Raji (cell line): Measurements from ENCODE around the gene TMEM214.
A peak's percentile ranks its signal among the peaks of the same experiment; 100 is the strongest.

Experiments used
- POLR2A ChIP-seq: IDR thresholded peaks from 2 replicates; pipeline ENCODE4 v1.6.1; 2011; ENCODE audit warnings: low read depth, low read length, control low read depth; ENCODE audit not compliant: insufficient read depth

The TMEM214 gene

GRCh38 chr2:27080603-27080936, 47.8 kb downstream of the TMEM214 start:
- no peak for TF ChIP-seq POLR2A

DNA sequence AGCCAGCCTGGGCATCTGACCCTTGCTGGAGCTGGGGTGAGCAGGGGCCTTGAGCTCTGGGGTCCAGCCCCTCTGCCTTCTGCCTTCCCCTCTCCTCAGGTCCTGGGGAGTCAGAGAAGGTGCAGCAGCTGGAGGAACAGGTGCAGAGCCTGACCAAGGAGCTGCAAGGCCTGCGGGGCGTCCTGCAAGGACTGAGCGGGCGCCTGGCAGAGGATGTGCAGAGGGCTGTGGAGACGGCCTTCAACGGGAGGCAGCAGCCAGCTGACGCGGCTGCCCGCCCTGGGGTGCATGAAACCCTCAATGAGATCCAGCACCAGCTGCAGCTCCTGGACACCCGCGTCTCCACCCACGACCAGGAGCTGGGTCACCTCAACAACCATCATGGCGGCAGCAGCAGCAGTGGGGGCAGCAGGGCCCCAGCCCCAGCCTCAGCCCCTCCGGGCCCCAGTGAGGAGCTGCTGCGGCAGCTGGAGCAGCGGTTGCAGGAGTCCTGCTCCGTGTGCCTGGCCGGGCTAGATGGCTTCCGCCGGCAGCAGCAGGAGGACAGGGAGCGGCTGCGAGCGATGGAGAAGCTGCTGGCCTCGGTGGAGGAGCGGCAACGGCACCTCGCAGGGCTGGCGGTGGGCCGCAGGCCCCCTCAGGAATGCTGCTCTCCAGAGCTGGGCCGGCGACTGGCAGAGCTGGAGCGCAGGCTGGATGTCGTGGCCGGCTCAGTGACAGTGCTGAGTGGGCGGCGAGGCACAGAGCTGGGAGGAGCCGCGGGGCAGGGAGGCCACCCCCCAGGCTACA, 49.4 kb downstream of the TMEM214 start:
- TF ChIP-seq POLR2A = no peak

DNA sequence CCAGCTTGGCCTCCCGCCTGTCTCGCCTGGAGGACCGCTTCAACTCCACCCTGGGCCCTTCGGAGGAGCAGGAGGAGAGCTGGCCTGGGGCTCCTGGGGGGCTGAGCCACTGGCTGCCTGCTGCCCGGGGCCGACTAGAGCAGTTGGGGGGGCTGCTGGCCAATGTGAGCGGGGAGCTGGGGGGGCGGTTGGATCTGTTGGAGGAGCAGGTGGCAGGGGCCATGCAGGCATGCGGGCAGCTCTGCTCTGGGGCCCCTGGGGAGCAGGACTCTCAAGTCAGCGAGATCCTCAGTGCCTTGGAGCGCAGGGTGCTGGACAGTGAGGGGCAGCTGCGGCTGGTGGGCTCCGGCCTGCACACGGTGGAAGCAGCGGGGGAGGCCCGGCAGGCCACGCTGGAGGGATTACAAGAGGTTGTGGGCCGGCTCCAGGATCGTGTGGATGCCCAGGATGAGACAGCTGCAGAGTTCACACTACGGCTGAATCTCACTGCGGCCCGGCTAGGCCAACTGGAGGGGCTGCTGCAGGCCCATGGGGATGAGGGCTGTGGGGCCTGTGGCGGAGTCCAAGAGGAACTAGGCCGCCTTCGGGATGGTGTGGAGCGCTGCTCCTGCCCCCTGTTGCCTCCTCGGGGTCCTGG, 50.1 kb downstream of the TMEM214 start:
- TF ChIP-seq POLR2A = no peak

DNA sequence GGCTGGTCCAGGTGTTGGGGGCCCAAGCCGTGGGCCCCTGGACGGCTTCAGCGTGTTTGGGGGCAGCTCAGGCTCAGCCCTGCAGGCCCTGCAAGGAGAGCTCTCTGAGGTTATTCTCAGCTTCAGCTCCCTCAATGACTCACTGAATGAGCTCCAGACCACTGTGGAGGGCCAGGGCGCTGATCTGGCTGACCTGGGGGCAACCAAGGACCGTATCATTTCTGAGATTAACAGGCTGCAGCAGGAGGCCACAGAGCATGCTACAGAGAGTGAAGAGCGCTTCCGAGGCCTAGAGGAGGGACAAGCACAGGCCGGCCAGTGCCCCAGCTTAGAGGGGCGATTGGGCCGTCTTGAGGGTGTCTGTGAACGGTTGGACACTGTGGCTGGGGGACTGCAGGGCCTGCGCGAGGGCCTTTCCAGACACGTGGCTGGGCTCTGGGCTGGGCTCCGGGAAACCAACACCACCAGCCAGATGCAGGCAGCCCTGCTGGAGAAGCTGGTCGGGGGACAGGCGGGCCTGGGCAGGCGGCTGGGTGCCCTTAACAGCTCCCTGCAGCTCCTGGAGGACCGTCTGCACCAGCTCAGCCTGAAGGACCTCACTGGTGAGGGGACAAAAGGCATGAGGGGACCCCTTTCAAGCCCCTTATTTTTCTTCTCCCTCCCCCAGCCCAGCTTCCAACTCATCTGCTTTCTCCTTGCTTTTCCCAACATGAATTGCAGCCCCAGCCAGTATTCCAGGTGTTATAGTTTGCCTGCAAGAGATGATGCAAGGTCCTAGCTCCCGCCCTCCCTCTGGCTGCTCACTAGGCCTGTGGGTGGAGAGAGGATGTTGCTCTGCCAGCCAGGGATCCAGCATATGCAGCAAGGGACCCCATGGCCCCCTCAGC, 50.9 kb downstream of the TMEM214 start:
- TF ChIP-seq POLR2A = no peak

DNA sequence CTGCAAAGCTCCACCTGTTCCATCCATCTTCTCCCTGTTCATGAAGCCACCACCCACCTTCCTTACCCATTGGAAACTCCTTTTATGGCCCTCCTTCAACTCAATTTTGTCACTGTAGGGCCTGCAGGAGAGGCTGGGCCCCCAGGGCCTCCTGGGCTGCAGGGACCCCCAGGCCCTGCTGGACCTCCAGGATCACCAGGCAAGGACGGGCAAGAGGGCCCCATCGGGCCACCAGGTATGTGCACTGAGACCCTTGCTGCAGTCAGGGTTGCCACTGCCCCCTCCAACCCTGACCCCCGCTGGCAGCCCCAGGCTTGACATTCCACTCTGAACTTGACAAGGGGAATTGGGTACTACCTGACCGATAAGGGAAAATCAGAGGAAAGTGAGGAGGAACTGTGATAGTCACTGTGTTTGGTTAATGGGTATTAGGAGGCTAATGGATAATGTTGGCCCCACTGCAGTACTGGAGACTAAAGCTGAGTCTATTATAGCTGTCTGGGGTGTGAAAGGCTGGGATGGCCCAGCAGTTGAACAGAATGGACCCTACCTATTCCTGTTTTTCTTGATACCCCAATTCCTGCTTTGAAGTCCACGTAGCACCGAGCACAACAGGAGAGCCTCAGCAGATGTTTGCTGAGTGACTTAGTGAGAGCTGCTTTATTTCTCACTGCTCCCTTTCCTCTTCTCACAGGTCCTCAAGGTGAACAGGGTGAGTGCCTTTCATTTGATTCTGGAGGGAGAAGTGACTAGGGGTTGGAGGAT, 51.7 kb downstream of the TMEM214 start:
- TF ChIP-seq POLR2A = no peak

- TF ChIP-seq POLR2A = no peak
These were observed 52.4 kb downstream of the TMEM214 start for GRCh38 chr2:27085062-27085672.

DNA sequence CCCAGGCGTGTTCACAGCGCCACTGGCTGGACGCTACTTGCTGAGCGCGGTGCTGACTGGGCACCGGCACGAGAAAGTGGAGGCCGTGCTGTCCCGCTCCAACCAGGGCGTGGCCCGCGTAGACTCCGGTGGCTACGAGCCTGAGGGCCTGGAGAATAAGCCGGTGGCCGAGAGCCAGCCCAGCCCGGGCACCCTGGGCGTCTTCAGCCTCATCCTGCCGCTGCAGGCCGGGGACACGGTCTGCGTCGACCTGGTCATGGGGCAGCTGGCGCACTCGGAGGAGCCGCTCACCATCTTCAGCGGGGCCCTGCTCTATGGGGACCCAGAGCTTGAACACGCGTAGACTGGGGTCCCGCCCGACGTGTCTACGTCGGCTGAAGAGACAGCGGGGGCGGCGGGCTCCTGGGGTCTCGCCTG, 52.9 kb downstream of the TMEM214 start:
- TF ChIP-seq POLR2A = no peak

DNA sequence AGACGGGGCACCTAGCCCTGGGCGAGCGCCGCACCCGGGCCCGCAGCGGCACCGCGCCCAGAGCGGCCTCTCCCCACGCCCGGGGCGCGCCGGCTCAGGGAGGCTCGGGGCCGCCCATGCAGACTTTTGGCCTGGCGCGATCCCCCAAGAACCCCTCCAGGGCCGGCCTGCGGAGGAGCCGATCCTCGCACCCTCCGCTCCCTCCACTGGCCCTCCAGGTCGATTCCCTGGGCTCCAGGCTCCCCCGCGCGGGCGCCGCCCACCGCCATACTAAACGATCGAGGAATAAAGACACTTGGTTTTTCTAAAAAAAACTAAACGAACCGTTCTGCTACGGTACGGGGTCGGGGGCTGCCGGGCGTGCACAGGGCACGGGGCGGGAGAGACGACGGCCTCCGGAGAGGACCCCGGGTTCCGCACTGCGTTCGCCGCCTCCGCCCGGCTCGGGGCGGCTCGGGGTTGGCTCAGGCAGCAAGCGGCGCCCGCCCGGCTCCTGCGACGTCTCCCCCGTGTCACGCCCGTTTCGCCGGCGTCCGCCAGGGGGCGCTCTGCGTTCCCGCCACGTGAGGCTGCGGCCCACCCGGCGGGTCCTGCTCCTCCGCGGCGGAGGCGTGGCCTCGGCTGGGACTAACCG, 53.4 kb downstream of the TMEM214 start:
- TF ChIP-seq POLR2A = peak; percentile 64; the same call in 1 of the 2 replicates

GRCh38 chr2:27086724-27087593, 54.2 kb downstream of the TMEM214 start, which contains the start of gene KHK:
Gene KHK, plus strand, starts transcription at chr2:27086772. Its CDS starts 488 bp downstream, at chr2:27087260.
- peak; percentile 83 for TF ChIP-seq POLR2A

GRCh38 chr2:27087823-27088410, 55.2 kb downstream of the TMEM214 start:
- TF ChIP-seq POLR2A = no peak

DNA sequence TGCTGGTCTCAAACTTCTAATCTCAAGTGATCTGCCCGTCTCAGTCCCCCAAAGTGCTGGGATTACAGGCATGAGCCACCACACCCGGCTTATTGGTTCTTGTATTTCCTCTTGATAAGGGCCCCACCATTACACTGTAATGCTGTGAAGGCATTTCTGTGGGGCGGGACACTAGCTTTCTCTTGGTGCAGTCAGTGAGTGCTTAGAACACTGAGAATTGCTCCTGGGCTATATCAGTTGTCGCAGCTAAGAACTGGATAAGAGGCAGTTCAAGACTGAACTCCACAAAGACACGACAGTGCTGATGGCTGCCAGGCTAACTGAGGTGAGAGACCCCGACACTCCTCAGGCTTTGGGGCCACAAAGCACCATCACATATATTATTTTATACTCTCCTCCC, 55.9 kb downstream of the TMEM214 start:
- no peak for TF ChIP-seq POLR2A

DNA sequence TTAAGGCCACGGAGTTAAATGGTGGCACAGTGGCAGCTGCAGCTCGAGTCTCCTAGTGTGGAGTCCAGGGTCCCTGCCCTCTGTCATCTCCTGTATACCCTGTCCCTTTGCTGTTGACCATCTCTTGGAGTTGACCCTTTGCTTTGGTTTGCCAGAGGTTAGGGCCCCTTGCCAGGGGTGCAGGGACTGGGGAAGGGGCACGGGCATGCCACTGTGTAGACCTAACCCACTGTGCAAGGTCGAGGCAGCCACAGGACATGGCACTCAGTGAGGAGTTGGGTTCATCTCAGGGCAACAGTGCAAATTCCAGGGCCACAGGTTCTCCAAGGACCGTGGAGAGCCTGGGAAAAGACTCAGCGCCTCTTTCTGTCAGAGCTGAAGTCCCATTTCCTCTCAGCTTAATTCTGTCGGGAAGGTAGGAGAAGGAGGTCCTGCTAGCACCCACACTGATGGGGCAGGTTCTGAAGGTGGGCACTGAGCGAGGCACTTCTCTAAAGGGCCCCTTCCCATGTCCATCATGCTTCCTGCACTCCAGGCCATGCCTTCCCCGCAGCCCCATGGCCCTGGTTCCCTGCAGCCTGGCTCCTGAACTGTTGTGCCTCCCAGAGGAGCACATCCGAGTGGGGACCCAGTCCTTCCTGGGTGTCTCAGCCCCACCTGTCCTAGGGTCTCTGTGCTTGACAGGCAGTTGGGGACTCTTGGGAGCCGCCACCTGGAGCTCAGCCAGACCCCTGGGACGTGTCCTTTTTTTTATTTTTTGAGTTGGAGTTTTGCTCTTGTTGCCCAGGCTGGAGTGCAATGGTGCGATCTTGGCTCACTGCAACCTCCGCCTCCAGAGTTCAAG, 56.6 kb downstream of the TMEM214 start:
- no peak for TF ChIP-seq POLR2A
